ENCODE data around the gene RABGAP1L.

DNA sequence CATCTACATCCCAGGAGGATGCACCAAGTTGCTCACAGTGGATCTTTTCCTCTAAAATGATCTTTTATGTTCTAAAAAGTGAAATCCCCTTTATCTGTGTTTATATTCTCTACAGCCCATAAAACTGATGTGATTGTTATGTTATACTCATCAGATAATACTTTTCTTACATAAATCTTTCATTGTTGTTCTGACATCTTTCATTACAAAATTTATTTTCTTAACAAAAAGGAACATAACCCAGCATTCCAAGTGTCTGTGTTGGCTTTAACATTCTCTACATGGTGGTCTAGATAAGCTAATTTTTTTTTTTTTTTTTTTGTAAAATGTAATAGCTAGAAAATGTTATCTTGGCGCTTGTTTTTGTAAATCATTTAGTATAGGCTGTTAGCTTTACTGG lies 832.2 kb downstream of the RABGAP1L start:
- TF ChIP-seq, protein P1, sequence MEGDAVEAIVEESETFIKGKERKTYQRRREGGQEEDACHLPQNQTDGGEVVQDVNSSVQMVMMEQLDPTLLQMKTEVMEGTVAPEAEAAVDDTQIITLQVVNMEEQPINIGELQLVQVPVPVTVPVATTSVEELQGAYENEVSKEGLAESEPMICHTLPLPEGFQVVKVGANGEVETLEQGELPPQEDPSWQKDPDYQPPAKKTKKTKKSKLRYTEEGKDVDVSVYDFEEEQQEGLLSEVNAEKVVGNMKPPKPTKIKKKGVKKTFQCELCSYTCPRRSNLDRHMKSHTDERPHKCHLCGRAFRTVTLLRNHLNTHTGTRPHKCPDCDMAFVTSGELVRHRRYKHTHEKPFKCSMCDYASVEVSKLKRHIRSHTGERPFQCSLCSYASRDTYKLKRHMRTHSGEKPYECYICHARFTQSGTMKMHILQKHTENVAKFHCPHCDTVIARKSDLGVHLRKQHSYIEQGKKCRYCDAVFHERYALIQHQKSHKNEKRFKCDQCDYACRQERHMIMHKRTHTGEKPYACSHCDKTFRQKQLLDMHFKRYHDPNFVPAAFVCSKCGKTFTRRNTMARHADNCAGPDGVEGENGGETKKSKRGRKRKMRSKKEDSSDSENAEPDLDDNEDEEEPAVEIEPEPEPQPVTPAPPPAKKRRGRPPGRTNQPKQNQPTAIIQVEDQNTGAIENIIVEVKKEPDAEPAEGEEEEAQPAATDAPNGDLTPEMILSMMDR (IDR thresholded peaks at IDR 0.05 in 8 of 11, conservative IDR thresholded peaks at IDR 0.05 in 3 of 11) = no peak
- no peak for TF ChIP-seq POLR2A (IDR thresholded peaks at IDR 0.05)

All from spleen (tissue), 7 donors.